ENCODE data around the gene ANKFN1.

The ANKFN1 gene

GRCh38 chr17:56298846-56299245, 145.6 kb downstream of the ANKFN1 start:
- no peak overlapping the region for H2AFZ ChIP-seq (ENCODE audit: low read length)
- no peaks in the 10 kb centered on the region for H3K4me1 ChIP-seq (ENCODE audit: low read length)
- TF ChIP-seq EZH2phosphoT487 (IDR thresholded peaks at IDR 0.05; ENCODE audit: low read length), result no peak
- no peak for TF ChIP-seq EZH2 (optimal IDR thresholded peaks at IDR 0.05; ENCODE audit: low read depth, low read length)
- TF ChIP-seq CTCF (IDR thresholded peaks at IDR 0.05; ENCODE audit: low read length), result no peak
- H3K27ac ChIP-seq (ENCODE audit: low read length), result no peak overlapping the region
- no peak overlapping the region for H3K4me3 ChIP-seq (ENCODE audit: low read length)
- H3K9me2 ChIP-seq (replicated peaks; ENCODE audit: insufficient read depth, low read length), result no peaks in the 10 kb centered on the region
- H4K20me1 ChIP-seq (ENCODE audit: insufficient read depth, low read length), result no peaks in the 10 kb centered on the region
- H3K9ac ChIP-seq (ENCODE audit: low read length), result no peak overlapping the region
- no peaks in the 10 kb centered on the region for H3K27me3 ChIP-seq (replicated peaks; ENCODE audit: insufficient read depth, low read length)
- no peaks in the 10 kb centered on the region for H3F3A ChIP-seq (ENCODE audit: insufficient read depth, low read length)
- no peaks in the 10 kb centered on the region for H3K9me3 ChIP-seq (replicated peaks; ENCODE audit: insufficient read depth, low read length)
- no peaks in the 10 kb centered on the region for H3K36me3 ChIP-seq (replicated peaks; ENCODE audit: insufficient read depth, low read length)
- no peaks in the 10 kb centered on the region for H3K79me2 ChIP-seq (ENCODE audit: low read length)
- H3K4me2 ChIP-seq (ENCODE audit: low read depth, low read length), result no peak overlapping the region
- no peak for DNase-seq

- Histone ChIP-seq H4K20me1 (ENCODE audit: insufficient read depth, low read length) (no peaks in the 10 kb centered on the region), H3K27ac (ENCODE audit: low read length) (no peak overlapping the region), H3K4me3 (ENCODE audit: low read length) (no peak overlapping the region), H3K4me1 (ENCODE audit: low read length) (no peaks in the 10 kb centered on the region), H3K9me2 (replicated peaks; ENCODE audit: insufficient read depth, low read length) (no peaks in the 10 kb centered on the region), H3K9me3 (replicated peaks; ENCODE audit: insufficient read depth, low read length) (no peaks in the 10 kb centered on the region), H3K4me2 (ENCODE audit: low read depth, low read length) (no peak overlapping the region), H3K9ac (ENCODE audit: low read length) (no peak overlapping the region), H3F3A (ENCODE audit: insufficient read depth, low read length) (no peaks in the 10 kb centered on the region), H3K27me3 (replicated peaks; ENCODE audit: insufficient read depth, low read length) (no peaks in the 10 kb centered on the region), H3K79me2 (ENCODE audit: low read length) (no peaks in the 10 kb centered on the region), H3K36me3 (replicated peaks; ENCODE audit: insufficient read depth, low read length) (no peaks in the 10 kb centered on the region), H2AFZ (ENCODE audit: low read length) (no peak overlapping the region)
- no peak for DNase-seq
- no peak for TF ChIP-seq EZH2phosphoT487 (IDR thresholded peaks at IDR 0.05; ENCODE audit: low read length)
- no peak for TF ChIP-seq EZH2 (optimal IDR thresholded peaks at IDR 0.05; ENCODE audit: low read depth, low read length)
- no peak for TF ChIP-seq CTCF (IDR thresholded peaks at IDR 0.05; ENCODE audit: low read length)
Measured at GRCh38 chr17:56300144-56300543, 146.9 kb downstream of the ANKFN1 start.

GRCh38 chr17:56305007-56305406, 151.7 kb downstream of the ANKFN1 start:
- H3K4me3 ChIP-seq (ENCODE audit: low read length), result no peak overlapping the region
- H2AFZ ChIP-seq (ENCODE audit: low read length), result no peak overlapping the region
- H3F3A ChIP-seq (ENCODE audit: insufficient read depth, low read length), result no peaks in the 10 kb centered on the region
- no peaks in the 10 kb centered on the region for H3K36me3 ChIP-seq (replicated peaks; ENCODE audit: insufficient read depth, low read length)
- no peak for TF ChIP-seq EZH2phosphoT487 (IDR thresholded peaks at IDR 0.05; ENCODE audit: low read length)
- TF ChIP-seq EZH2 (optimal IDR thresholded peaks at IDR 0.05; ENCODE audit: low read depth, low read length), result no peak
- TF ChIP-seq CTCF (IDR thresholded peaks at IDR 0.05; ENCODE audit: low read length), result no peak
- no peak overlapping the region for H3K4me2 ChIP-seq (ENCODE audit: low read depth, low read length)
- no peaks in the 10 kb centered on the region for H4K20me1 ChIP-seq (ENCODE audit: insufficient read depth, low read length)
- no peak overlapping the region for H3K27ac ChIP-seq (ENCODE audit: low read length)
- no peaks in the 10 kb centered on the region for H3K9me3 ChIP-seq (replicated peaks; ENCODE audit: insufficient read depth, low read length)
- no peaks in the 10 kb centered on the region for H3K4me1 ChIP-seq (ENCODE audit: low read length)
- H3K9ac ChIP-seq (ENCODE audit: low read length), result no peak overlapping the region
- DNase-seq, result no peak
- no peaks in the 10 kb centered on the region for H3K27me3 ChIP-seq (replicated peaks; ENCODE audit: insufficient read depth, low read length)
- no peaks in the 10 kb centered on the region for H3K79me2 ChIP-seq (ENCODE audit: low read length)
- no peaks in the 10 kb centered on the region for H3K9me2 ChIP-seq (replicated peaks; ENCODE audit: insufficient read depth, low read length)

All from MM.1S (cell line).